Measurements from ENCODE around the gene C2orf72. TPM values are rescaled to one million over a fixed set of nuclear protein-coding genes. Genes with fewer than 3 reads are reported as not detected.

C2orf72 gene
- total and polyA plus RNA-seq, 8 donors: 3.3 to 41.4 (median 7.3) TPM; not detected in 1

GRCh38 chr2:231094736-231095346 is 57.5 kb downstream of the C2orf72 start:
- peak in 1 of 2 donors; percentile 67 for DNase-seq
- Histone ChIP-seq H3K27ac (no peak overlapping the region), H3K36me3 (peaks cover 17 to 89% (median 68%) of the 10 kb centered on the region in 4 donors), H3K27me3 (no peaks in the 10 kb centered on the region), H3K9me3 (peaks cover 5 to 17% (median 14%) of the 10 kb centered on the region in 4 donors), H3K4me3 (no peak overlapping the region), H3K4me1 (peaks cover 0 to 18% (median 3%) of the 10 kb centered on the region in 4 donors)
- WGBS, 5 donors: 27 to 58% (median 49%) methylated on average over 4 of the region's 4 CpGs
- intact Hi-C loops (cut with DNase I; ENCODE audit: low total_unique reads): no loop called here
- TF ChIP-seq EP300 (IDR thresholded peaks at IDR 0.05) (no peak), POLR2A (IDR thresholded peaks at IDR 0.05) (no peak), POLR2AphosphoS5 (IDR thresholded peaks at IDR 0.05) (no peak), CTCF (IDR thresholded peaks at IDR 0.05) (no peak)

Other genes with a start within 250 kb of the C2orf72 start
- 1,000 to 10,000 TPM in 1 of 5 donors, 100 to 1,000 TPM in 2, 10 to 100 TPM in 2; 35.6 to 1,030 (median 105) TPM for gene ITM2C, start 172.6 kb upstream of the C2orf72 start, total RNA-seq
- gene ITM2C, start 172.6 kb upstream of the C2orf72 start, polyA plus RNA-seq: 10 to 100 TPM; 26.9 to 40.8 (median 32.2) TPM
- under 1 TPM in 1 of 5 donors, not detected in 4; 0.37 TPM for gene GPR55, start 112.3 kb upstream of the C2orf72 start, total RNA-seq
- under 1 TPM in 2 of 3 donors, not detected in 1; 0.13 to 0.19 TPM for gene GPR55, start 112.3 kb upstream of the C2orf72 start, polyA plus RNA-seq
- gene SPATA3, start 41.4 kb upstream of the C2orf72 start, total RNA-seq: not detected
- not detected for gene SPATA3, start 41.4 kb upstream of the C2orf72 start, polyA plus RNA-seq
- 10 to 100 TPM; 34.6 to 96.4 (median 43.8) TPM for gene PSMD1, start 19.3 kb downstream of the C2orf72 start, total RNA-seq
- gene PSMD1, start 19.3 kb downstream of the C2orf72 start, polyA plus RNA-seq: 10 to 100 TPM; 31.9 to 50.7 (median 47.4) TPM
- gene HTR2B, start 87.5 kb downstream of the C2orf72 start, total RNA-seq: 10 to 100 TPM in 1 of 5 donors, 1 to 10 TPM in 2, under 1 TPM in 1, not detected in 1; 0.89 to 32.1 (median 4.7) TPM
- under 1 TPM in 1 of 3 donors, not detected in 2; 0.35 TPM for gene HTR2B, start 87.5 kb downstream of the C2orf72 start, polyA plus RNA-seq
- 100 to 1,000 TPM in 1 of 5 donors, 10 to 100 TPM in 3, 1 to 10 TPM in 1; 4.6 to 114 (median 45.5) TPM for gene ARMC9, start 161.1 kb downstream of the C2orf72 start, total RNA-seq
- 1 to 10 TPM; 4.5 to 4.9 (median 4.7) TPM for gene ARMC9, start 161.1 kb downstream of the C2orf72 start, polyA plus RNA-seq

Data from stomach (tissue), 9 donors.